Measurements from ENCODE around the gene WNT10A. TPM values are rescaled to one million over a fixed set of nuclear protein-coding genes. Genes with fewer than 3 reads are reported as not detected.

WNT10A gene
- total RNA-seq, 1 donor from 2014 or later: 2.4 TPM

DNA sequence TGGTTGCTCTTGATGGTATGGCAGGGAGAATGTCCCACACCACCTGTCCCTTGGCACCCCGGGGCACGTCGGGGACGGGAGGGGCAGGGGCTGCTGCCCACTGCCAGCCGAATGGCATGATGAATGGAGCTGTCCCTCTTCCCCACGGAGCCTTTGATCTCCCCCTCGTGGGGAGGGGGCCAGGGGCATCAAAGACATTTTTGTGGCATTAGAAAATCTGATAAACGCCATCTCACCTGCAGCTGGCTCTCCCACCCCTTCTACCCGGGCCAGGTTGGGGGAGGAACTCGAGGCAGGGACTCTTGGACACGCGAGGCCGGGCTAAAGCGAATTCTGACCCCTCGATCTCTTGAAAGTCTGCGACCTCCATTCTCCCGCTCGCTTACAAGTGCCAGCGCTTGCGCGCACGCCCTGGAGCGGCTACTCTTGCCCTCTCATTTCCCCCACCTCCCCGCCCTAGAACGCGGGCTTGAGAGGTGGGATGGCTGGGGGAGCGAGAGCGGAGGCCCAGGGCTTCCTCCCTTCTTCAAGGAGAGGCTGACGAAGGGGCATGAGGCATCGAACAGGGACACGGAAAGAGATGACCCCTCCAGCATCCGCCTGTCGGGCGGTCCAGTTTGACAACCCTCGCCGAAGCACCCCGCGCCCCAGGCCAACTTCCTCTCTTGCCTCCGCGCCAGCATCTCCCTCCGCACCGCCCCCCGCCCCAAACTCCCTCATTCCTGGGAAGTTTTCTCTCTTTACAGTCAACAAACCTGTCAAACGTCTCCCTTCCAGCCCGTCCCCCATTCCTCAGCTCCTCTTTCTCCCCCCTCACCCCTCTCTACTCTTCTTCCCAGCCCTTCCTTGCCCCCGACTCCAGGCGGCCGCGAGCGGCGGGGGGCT, 21.7 kb upstream of the WNT10A start:
- DNase-seq (ENCODE audit: low read depth) (no peak), FAIRE-seq (no peak)
- TF ChIP-seq CTCF (IDR thresholded peaks at IDR 0.05; ENCODE audit: insufficient read depth, low read length, severe bottlenecking): no peak
- Histone ChIP-seq H3K36me3 (ENCODE audit: control insufficient read depth, insufficient read depth, low read length) (no peaks in the 10 kb centered on the region), H3K27me3 (ENCODE audit: control insufficient read depth, insufficient read depth, low read length) (peaks cover 49% of the 10 kb centered on the region), H3K4me3 (ENCODE audit: low read depth, low read length) (no peak overlapping the region)

- no peak for FAIRE-seq
- peaks cover 49% of the 10 kb centered on the region for H3K27me3 ChIP-seq (ENCODE audit: control insufficient read depth, insufficient read depth, low read length)
- DNase-seq (ENCODE audit: low read depth): no peak
These were observed 21.1 kb upstream of the WNT10A start, which contains the start of gene WNT6 for GRCh38 chr2:218859556-218859987. Gene WNT6 (plus strand): TSS chr2:218859805. CDS start chr2:218860038, 233 bp downstream.

DNA sequence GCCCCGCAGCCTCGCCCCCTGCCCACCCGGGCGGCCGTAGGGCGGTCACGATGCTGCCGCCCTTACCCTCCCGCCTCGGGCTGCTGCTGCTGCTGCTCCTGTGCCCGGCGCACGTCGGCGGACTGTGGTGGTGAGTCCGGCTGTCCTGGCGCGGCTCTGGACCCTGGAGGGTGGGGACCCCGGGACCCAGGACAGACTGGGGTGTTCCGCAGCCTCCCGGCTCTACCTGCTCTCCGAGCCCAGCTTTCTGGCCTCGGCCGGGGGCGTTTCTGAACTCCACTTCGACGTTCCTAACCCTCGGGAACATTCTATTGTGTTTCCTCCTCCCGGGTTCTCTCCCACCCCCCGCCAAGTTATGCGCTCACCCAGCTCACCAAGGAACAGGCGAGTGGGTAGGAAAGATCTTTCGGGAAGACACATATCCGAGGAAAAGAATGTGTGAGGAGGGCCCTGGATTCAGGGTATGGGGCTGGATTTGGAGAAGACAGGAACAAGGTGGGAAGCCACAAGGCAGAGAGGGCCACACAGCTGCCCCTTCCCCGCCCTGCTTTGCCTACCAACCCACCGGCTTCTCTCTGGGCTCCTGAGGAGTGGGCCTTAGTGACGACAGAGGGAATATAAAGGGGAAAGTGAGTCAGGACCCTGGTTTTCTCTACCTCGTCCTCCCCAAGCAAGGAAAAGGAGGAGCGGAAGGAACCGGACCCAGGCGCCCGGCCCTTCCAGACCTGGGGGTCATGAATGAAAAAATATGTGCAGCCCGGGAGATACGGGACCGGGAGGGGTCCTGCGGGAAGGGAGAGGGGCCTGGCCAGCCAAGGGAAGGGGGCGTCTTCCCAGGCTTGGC, 20.4 kb upstream of the WNT10A start:
- H3K27me3 ChIP-seq (ENCODE audit: control insufficient read depth, insufficient read depth, low read length): peaks cover 49% of the 10 kb centered on the region
- H3K4me3 ChIP-seq (ENCODE audit: low read depth, low read length): peak overlapping the region; percentile 2
- TF ChIP-seq CTCF (IDR thresholded peaks at IDR 0.05; ENCODE audit: insufficient read depth, low read length, severe bottlenecking): no peak
- no peak for FAIRE-seq
- H3K36me3 ChIP-seq (ENCODE audit: control insufficient read depth, insufficient read depth, low read length): no peaks in the 10 kb centered on the region
- no peak for DNase-seq (ENCODE audit: low read depth)

More at GRCh38 chr2:218859556-218859987, 21.1 kb upstream of the WNT10A start, which contains the start of gene WNT6:
- H3K36me3 ChIP-seq (ENCODE audit: control insufficient read depth, insufficient read depth, low read length): no peaks in the 10 kb centered on the region
- TF ChIP-seq CTCF (IDR thresholded peaks at IDR 0.05; ENCODE audit: insufficient read depth, low read length, severe bottlenecking): no peak
- peak within 1 kb of the TSS; percentile 2 for H3K4me3 ChIP-seq (ENCODE audit: low read depth, low read length)

- H3K27me3 ChIP-seq (ENCODE audit: control insufficient read depth, insufficient read depth, low read length): peaks cover 49% of the 10 kb centered on the region
- no peak for TF ChIP-seq CTCF (IDR thresholded peaks at IDR 0.05; ENCODE audit: insufficient read depth, low read length, severe bottlenecking)
- no peak for FAIRE-seq
- H3K4me3 ChIP-seq (ENCODE audit: low read depth, low read length): no peak overlapping the region
- H3K36me3 ChIP-seq (ENCODE audit: control insufficient read depth, insufficient read depth, low read length): no peaks in the 10 kb centered on the region
- peak; percentile 36 for DNase-seq (ENCODE audit: low read depth)
These were observed 19.7 kb upstream of the WNT10A start for GRCh38 chr2:218860950-218861381.

GRCh38 chr2:218861645-218862318, 18.9 kb upstream of the WNT10A start:
- peak; percentile 32 for FAIRE-seq

More at GRCh38 chr2:218861645-218862318, 18.9 kb upstream of the WNT10A start:
- no peak for DNase-seq (ENCODE audit: low read depth)
- Histone ChIP-seq H3K27me3 (ENCODE audit: control insufficient read depth, insufficient read depth, low read length) (peaks cover 48% of the 10 kb centered on the region), H3K4me3 (ENCODE audit: low read depth, low read length) (no peak overlapping the region), H3K36me3 (ENCODE audit: control insufficient read depth, insufficient read depth, low read length) (no peaks in the 10 kb centered on the region)
- no peak for TF ChIP-seq CTCF (IDR thresholded peaks at IDR 0.05; ENCODE audit: insufficient read depth, low read length, severe bottlenecking)
